ENCODE data around the gene TRIM61. TPM values are rescaled to one million over a fixed set of nuclear protein-coding genes. Genes with fewer than 3 reads are reported as not detected.

Gene TRIM61
- total RNA-seq (2022; extraction: Qiagen RNA extraction): not detected in 5 replicates

DNA sequence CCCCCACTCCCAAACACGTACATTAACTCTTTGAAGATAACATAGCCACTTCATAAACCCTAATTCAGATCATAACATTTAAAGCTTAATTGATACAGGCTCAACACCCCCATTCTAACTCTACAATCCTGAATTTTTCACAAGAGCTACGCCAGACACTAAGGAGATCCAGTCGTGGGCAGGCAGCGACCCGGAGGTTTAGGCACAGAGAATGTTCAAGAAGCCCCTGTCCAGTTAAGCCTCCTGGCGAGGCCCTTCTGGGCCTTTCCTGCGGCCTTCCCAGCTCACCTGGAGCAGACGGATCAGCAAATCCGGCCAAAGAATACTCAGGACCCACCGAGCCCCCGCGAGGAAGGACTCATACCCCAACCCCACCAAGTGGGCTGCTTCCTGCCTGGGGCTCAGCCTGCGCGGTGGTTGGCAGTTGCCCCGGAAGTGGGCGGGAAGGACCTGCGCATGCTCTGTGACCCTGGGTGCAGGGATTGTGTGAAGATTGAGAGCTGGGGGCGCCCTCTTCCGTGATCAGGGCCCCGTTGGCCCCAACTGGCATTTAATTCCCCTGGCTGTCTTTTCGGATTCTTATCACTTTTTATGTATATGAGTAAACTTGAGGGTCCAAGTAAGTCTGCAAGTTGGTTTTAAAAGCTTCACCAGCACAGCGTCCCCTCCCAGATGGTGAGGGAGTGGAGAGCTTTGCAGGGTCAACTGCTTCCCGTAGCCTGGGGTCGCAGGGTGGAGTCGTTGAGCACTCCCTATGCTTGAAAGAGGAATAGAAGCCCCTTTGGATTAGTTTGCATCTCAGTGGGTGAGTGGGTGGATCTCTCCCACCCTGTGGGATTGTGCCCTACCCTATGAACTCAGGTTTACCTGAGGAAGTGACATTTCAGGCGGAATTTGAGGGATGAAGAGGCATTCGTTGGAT is at the start of gene TRIM61:
TRIM61 (minus strand) TSS at position 415 of the 922 bp plus-strand sequence. CDS start 7,655 bp downstream, outside the sequence.

Other genes with a start within 250 kb of the TRIM61 start
- gene SMIM31, start 223.5 kb downstream of the TRIM61 start, total RNA-seq (2022; extraction: Qiagen RNA extraction): 0.06 to 0.15 TPM in 2 of 5 replicates, not detected in the others
- not detected in 5 replicates for gene APELA, start 100.5 kb downstream of the TRIM61 start, total RNA-seq (2022; extraction: Qiagen RNA extraction)
- not detected in 5 replicates for gene TRIM60, start 54.3 kb upstream of the TRIM61 start, total RNA-seq (2022; extraction: Qiagen RNA extraction)
- not detected in 5 replicates for gene TRIM75, start 76.2 kb upstream of the TRIM61 start, total RNA-seq (2022; extraction: Qiagen RNA extraction)
- gene TMEM192, start 135.2 kb upstream of the TRIM61 start, total RNA-seq (2022; extraction: Qiagen RNA extraction): 6.8 to 8.7 TPM (median 7.7 TPM) in 5 replicates
- gene KLHL2, start 229.9 kb upstream of the TRIM61 start, total RNA-seq (2022; extraction: Qiagen RNA extraction): 11.1 to 16.6 TPM (median 16.1 TPM) in 5 replicates